ENCODE measurements around the gene KDM2B.

Gene KDM2B

DNA sequence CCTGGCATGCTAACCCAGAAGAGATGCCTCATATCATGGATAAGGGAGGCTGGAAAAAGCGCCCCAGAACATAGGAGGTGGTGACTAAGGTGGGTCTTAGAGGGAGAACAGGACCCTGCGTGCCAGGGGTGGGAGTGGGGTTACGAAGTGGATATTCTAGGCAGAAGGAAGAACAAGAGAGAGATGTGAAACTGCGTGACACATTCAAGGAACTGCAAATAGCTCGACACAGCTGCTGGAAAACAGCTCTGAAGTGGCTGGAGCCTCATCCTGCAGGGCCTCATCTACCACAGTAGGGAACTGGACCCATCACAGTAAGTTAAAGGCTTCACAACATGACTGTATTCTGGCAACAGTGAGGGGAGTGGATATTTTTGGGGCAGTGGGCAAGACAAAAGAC, 119.8 kb downstream of the KDM2B start:
- DNase-seq, result peak in 2 of 14 donors; percentile 9 to 34

DNA sequence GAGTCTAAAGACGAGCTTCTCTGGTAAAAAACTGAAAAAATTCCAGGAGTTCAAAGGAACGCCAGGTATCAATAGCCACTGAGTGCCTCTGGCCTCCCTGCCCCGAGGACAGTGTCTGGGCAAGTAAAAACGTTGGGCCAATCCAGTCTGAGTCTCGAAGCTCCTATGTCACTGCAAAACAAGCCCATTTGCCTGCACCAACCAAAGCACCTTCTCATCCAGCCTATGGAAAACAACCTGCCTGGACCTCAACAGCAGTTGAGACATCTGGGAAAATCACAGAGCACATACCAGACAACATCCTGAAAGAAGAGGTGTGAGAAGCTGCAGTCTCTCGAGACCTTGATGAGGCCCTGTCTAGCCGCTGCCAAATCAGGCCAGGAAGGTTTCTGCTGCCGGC, 124.3 kb downstream of the KDM2B start:
- DNase-seq, result no peak

DNA sequence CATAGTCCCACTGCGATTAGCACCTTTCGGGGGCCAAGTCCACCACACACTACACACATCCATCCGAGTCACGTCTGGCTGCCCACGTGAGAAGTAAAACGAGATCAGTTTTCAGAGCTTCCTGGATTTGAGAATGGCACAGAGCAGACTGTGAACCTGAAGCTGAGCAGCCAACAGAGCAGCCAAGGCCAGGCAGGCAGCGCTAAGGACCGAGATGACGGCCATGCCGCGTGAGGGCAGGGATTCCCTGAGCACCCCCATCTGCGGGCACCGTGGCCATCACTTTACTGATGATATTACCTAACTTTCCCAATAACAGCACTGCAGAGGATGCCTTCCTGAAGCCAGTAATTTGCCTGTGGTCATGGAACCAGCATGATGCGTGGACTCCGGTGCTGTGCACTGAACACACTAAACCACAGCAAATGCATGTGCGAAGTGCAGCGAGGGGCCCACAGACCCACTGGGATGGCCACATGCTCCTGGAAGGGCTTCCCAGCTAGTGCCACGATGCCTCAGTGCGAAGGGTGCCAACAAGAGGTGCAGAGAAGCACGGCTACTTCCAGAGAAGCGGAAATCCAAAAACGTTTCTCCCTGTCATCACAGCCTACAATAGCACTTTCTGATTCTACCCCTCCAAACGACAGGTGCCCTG, 124.9 kb downstream of the KDM2B start:
- DNase-seq, result no peak

DNA sequence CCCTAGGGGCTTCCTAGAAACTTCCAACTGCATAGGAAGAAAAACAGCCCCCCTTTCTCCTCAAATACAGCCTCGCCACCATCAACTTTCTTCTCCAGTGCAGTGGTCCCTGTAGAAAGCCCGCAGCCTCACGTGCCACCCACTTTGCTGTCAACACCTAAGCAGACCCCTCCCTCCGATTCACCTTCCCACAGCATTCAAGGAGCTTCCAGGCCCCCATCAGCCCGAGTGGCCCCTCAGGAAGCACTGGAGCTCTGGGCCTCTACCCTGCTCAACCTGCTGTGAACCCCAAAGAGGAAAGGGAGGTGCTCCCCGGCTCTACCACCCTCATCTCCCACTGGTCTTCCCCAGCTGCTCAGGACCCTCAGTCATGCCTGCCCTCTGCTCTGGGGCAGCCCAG, 125.9 kb downstream of the KDM2B start:
- DNase-seq, result no peak

DNA sequence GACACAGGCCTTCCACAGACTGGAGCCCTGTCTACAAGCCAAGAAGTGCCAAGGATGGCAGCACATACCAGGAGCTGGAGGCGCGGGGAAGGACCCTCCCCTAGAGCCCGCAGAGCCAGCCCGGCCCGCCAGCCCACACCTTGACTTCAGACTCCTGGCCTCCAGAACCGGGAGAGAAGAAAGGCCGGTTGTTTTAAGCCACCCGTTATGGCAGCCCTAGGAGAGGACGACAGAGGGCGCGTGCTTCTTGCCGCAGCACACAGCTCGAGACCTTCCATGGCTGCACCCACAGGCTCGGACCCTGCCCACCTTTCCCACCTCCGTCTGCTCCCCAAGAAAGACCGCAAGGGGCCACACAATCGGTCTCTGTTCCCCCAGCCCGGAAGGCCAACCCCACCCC, 127.2 kb downstream of the KDM2B start:
- DNase-seq, result no peak

DNA sequence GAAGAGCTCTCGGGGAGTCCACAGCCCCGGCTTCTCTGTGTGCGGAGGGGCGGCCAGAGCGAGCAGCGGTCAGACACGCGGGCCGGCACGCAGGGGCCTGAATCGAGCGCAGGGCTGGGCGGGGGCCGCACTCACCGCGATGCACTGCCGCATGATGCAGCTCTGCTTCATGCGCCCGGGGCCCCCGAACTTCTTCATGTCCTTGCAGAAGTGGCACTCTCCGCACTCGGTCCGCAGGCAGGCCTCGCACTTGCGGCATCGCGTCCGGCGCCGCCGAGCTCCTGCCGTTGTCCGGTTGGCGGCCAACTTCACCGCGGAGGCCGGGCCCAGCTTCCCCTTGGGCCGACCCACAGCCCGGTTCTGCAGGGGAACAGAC, 127.8 kb downstream of the KDM2B start:
- DNase-seq, result no peak

DNA sequence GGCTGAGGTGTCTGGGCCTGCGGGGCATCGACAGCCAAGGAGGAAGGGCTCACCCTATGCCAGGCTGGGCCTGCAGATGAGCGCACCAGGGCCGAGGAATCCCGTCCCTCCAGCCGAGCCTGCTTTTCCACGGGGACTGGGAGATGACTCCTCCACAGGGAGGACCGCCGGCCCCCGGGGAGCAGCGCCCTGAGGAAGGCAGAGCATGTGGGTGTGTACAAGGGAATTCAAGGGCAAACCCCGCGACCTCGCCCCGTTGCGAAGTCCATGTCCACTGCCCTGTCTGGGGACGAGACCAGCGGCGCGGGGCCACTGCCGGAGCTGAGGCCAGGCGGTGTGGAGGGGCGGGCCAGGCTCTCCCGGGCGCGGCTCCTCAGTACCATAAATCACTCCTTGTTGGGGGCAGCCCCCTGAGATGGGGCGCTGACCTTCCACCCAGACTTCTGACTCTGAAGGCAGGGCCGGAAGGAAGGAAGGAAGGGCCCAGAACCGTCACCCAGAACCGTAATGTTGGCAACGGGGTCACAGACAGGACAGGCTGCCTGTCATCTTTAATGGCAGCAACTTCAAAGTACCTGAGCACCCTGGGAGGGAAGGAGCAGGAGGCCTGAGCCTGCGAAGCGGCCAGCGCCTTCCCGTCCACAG, 128.4 kb downstream of the KDM2B start:
- no peak for DNase-seq

DNA sequence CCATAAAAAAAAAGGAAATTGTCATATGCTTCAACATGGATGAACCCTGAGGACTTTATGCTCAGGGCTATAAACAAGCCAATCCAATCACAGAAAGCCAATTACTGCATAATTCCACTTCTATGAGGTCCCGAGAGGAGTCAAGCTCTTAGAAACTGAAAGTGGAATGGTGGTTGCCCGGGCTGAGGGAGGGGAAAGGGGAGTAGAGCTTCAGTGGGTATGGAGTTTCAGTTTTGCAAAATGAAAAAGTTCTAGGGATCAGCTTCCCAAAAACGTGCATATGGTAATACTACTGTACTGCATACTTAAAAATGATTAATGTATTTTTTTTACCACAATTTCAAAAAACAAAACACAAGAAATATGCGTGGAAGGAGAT, 128.9 kb downstream of the KDM2B start:
- DNase-seq, result no peak

DNA sequence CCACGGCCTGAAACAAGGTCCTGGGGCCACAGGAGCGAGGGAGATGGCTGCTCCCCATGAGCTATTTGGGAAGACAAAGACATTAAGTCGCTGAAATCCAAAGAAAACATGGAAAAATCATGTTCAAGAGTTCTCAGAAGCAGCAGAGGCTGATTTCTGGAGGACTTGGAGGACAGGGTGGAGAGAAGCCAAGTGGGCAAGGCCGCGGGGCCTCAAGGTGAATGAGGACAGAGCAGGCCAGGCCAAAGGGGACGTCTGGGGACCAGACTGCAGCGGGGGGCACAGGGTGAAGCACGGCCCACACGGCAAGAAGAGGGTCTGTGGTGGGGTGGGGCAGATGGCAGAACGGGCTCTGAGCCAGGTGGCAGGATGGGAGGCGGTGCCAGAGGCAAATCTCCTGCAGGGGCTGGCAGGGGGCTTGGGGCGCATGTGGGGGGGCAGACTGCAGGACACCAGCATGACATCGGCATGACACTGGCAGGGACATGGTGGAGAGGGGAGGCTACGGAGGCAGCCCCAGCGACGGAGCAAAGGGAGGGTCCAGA, 132.0 kb downstream of the KDM2B start:
- DNase-seq, result no peak

DNA sequence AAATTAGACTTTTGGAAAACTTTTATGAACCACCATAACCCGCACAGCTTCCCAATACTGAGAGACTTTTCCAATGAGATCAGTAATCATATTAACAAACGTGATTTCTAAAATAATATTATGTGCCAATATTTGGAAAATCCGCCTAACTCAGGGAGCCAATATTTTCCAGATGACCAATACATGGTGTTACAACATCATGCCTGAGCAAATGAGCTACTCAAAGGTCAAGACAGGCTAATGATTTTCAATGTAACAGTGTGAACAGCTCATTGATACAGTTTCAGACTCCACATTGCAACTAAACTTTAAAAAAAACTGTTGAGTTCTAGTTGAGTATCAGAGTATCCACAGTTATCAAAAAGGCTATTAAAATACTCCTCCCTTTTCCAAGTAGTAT, 134.1 kb downstream of the KDM2B start:
- DNase-seq, result no peak

DNA sequence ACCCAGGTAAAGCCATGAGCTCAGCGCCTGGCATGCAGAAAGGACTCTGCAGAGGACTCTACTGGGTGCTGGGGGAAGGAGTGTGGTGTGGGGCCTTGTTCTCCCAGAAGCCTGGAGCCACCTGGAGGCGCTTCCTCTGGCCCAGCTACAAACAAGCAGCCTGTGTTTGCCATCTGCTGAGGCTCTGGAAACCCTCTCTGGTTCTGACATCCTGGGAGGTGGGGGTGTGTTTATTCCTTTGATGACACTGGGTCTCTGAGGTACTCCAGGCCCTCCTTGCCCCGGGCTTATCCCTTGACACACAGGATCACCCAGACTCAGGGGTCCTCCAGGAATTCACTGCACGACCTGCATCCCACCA, 136.0 kb downstream of the KDM2B start:
- DNase-seq, result peak in 2 of 14 donors; percentile 36 to 45

DNA sequence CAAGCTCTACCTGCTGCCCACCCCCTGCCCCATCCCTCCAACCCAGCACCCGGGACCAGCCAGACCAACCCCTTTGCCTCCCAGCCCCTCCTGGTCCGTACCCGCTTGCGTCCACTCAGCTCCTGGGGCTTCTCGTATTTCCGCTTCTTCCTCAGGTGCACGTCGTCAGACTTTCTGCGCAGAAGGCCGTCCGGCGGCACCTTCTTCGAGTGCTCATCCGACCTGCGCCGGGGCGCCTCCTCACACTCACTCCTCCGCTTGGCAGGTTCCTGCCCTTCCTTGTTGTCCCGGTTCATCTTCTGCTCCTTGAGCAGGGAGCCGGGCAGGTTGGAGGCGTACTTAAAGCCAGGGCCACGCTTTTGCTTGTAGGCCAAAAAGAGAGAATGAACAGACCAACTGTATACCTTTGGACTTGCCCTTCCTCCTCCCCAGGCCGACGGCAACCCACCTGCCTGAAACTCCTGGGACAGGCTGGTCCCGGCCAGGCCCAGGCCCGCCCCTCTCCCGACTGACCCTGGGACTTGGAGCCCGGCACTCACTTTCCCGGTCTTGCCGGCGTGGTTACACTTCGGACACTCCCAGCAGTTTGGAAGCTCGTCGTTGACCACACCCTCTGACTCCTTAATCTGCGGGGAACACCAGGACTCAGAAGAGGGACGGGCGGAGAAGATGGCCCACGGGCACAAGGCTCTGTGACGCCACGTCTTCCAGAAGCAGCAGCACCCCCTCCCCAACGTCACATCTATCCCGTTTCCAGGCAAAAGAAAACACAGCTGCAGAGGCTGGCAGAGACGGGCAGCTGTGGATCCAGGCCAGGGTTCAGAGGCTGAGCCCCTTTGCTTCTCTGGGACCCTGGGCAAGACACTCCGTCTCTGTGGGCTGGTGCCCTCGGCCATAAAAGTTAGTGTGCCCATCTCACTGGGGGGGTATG, 136.6 kb downstream of the KDM2B start:
- DNase-seq, result peak in 3 of 14 donors; percentile 17 to 57 (median 45)

DNA sequence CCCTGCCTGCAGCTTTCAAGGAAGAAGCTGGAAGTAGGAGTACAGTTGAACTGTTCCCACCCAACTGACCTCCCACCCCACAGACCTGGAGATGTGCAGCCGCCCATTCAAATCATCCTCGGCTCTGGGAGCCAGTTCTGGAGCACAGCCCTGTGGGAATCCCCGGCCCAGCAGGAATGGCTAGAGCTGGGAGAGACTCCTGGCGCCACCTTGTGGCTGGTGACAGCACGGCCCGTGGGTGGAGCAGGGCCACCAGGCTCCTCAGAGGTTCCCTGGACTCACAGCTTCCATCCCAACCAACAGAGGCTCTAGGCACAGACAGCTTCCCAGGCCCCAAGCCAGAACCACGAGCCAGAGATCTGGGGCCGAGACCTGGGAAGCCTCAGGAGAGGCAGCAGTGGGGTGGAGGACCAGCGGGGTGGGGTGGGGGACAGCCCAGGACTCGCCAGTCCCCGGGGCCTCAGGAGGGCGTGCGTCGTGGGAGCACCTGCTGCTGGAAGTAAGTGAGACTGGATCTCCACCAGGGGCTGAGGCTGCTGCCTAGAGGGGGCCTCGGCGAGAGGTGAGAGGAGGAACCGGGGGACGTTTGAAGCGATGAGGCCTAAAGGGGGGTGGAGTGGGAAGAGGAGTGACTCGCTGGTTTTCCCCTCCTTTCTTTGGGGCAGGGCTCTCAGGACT, 137.5 kb downstream of the KDM2B start:
- DNase-seq, result peak in 13 of 14 donors; percentile 32 to 86 (median 68)

DNA sequence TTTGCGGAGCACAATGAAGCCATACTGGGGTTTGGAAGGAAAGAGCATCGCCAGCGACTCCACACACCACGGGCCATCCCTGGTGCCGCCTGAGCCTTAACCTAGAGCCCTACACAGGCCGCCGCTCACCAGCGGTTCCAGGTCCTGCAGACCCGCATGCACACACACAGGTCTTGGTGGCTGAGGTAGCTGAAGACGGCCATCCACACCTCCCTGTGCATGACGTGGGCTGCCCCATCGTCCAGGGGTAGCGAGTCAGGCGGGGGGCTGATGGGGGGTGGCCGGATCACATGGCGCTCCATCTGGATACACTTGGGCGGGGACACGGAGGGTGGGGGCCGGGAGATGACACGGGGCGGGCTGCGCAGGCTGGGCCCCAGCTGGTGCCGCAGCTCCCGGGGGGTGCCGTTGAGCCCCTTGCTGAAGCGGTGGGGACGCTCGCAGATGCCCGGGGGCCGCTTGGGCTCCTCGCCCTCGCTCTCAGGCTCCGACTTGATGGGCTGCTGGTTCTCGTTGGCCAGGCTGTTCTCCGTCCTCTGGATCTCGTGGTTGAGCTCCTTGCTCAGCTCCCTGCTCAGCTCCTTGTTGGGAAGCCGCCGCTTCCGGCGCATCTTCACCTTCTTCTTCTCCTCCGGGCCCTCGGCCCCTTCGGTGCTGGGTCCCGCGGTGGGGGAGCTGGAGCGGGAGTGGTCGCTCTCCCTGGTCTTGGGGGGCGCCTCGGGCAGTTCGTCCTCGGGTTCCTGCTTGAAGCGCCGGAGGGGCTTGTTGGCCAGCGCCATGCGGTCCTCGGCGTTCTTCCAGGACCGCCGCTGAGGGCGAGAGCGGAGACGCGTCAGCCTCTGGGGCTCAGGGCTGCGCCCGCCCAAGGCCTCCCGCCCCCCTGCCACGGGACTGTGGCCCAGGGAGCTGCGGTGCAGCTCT, 138.5 kb downstream of the KDM2B start:
- no peak for DNase-seq

DNA sequence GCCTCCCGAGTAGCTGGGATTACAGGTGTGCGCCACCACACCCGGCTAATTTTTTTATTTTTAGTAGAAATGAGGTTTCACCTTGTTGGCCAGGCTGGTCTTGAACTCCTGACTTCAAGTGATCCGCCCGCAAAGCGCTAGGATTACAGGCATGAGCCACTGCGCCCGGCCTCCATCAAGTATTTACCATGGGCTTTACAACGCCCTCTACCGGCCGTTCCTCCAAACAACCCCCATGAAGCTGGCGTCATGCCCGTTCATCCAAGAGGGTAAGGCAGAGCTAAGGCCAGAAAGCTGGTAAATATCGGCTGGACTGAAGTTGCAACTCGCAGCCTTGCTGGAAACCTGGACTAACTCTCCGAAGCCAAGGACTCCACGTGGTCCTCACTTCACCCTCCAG, 139.3 kb downstream of the KDM2B start:
- DNase-seq, result no peak

DNA sequence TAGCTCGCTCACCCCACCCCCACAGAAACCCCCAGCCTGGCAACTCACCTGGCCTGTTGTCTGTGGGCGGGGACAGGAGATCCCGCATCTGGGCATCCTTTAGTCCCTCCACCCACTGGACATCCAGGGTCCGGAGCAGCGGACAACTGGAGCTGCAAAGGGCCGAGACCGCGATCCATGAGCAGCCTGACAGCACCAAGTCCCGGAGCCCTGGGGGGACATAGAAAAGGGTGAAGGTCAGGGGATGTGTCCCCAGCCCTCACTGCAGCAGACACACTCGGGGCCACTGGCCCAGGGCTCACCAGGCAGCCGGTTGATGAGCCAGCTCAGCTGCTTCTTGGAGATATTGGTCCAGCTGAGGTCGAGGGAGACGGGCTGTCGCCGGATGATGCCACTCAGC, 140.1 kb downstream of the KDM2B start:
- DNase-seq, result no peak

DNA sequence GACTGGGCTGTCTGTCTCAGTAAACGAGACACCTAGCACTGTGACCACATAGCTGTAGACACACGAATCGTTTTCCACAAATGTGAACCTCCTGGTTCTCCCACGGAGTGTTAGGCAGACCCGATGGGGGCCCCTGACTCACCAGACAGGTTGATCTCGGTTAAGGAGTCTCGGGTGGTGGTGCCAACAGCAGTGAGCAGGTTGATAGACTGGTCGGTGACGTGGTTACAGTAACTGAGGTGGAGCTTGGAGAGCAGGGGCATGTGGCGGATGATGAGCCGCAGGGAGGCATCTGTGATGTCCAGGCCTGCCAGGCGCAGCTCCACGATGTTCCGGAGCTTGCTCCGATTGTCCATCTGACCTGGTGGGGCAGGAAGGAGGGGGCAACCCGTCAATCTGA, 141.1 kb downstream of the KDM2B start:
- DNase-seq, result no peak

DNA sequence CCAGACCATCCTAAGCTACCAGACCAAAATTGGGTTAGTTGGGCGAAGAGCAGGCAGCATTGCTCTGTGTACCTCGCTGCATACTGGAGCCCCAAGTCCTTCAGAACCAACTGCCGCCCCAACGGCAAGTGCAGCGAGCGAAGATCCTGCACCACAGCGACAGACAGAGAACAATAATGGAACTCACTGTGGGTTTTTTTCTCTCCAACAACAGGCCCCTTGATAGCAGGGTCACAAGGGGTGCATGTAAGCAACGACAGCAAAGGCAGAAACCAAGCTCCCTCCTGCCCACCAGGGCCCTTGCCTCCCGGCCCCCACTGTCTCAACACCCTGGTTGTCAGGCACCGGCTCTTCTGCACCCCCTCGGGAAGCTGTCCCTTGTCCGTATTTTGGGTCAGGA, 141.9 kb downstream of the KDM2B start:
- peak in 8 of 14 donors; percentile 22 to 59 (median 48) for DNase-seq

DNA sequence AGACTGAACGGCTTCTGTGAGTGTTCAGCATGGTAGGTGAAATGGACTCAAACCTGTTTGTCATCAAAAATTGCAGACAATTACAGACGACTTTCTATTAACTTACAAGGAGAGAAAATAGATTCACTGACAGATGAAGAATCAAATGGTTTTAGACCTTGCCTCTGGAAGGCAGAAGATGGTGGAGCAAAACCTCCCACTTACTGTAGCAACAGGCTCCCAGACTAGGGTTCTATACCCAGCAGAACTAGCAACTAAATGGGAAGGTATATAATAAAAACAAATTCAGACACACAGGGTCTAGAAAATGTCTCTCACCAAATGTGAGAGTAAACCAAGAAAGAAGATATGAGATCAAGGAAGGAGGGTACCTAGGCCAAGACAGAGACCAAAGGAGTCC, 144.1 kb downstream of the KDM2B start:
- no peak for DNase-seq

DNA sequence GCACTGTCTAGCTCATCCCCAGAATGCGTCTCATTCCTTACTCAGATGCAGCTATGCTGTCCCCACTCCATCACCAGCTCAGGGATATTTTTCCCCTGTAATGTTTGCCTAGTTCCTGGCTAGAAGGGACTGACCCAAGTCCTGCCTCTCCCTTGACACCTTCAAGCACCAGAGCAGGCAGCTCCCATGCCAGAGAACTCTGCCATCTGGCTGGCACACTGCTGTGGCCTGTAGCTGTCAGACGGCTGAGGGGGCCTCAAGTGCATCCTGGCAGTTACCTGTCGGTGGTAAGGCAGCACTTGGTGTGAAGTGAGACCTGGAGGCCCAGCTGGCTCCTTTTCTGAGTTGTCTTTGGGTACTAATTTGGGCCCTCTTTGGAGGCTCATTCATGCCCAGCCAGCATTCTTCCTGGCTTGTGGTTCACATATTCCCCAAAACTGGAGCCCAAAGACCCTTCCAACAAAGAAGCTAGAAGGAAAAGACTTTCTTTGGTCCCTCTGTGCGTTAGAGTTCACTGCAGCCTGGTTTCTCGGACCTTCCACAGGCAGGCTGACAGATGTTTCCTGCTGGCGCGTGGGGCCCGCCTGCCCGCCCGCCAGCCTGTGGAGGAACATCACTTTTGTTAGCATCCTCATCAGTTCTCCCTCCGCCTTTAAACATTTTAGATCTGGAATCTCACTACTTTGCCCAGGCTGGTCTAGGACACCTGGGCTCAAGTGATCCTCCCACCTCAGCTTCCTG, 147.9 kb downstream of the KDM2B start:
- DNase-seq, result no peak

Data from C1 segment of cervical spinal cord (tissue), 14 donors.